ENCODE data around the gene MFSD2B. TPM values are rescaled to one million over a fixed set of nuclear protein-coding genes. Genes with fewer than 3 reads are reported as not detected.

MFSD2B gene
- 0.51 TPM in 1 of 3 replicates, not detected in the others for total RNA-seq
- long read RNA-seq, partial matches to known transcripts: 0 of 2 reads
- long read RNA-seq, other reads (novel, unspliced or antisense): 2 of 2 reads

- DNase-seq (ENCODE audit: low spot score): no peak
- peaks cover 6% of the 10 kb centered on the region for H3K27me3 Mint-ChIP-seq (ENCODE audit: low read depth)
- TF ChIP-seq CTCF (IDR thresholded peaks at IDR 0.05): no peak
- H3K27ac Mint-ChIP-seq (ENCODE audit: unreplicated experiment): no peak within 1 kb of the TSS
- H3K4me1 Mint-ChIP-seq (ENCODE audit: low read depth): peaks cover 7% of the 10 kb centered on the region
- peak within 1 kb of the TSS; percentile 44 for H3K4me3 Mint-ChIP-seq (ENCODE audit: unreplicated experiment)
- no peaks in the 10 kb centered on the region for H3K36me3 Mint-ChIP-seq (ENCODE audit: low read depth)
- no peaks in the 10 kb centered on the region for H3K9me3 Mint-ChIP-seq (ENCODE audit: low read depth)
These were observed at the start of gene MFSD2B for GRCh38 chr2:24009680-24010476. Gene MFSD2B (plus strand): TSS chr2:24010085. CDS start chr2:24010097, 12 bp downstream.

GRCh38 chr2:23967846-23968245, 42.0 kb upstream of the MFSD2B start:
- Mint-ChIP-seq H3K27ac (ENCODE audit: unreplicated experiment) (no peak overlapping the region), H3K4me3 (ENCODE audit: unreplicated experiment) (no peak overlapping the region), H3K9me3 (ENCODE audit: low read depth) (no peaks in the 10 kb centered on the region), H3K36me3 (ENCODE audit: low read depth) (peaks cover 8% of the 10 kb centered on the region), H3K4me1 (ENCODE audit: low read depth) (no peaks in the 10 kb centered on the region), H3K27me3 (ENCODE audit: low read depth) (no peaks in the 10 kb centered on the region)
- TF ChIP-seq CTCF (IDR thresholded peaks at IDR 0.05): no peak
- no peak for DNase-seq (ENCODE audit: low spot score)

GRCh38 chr2:23976883-23977282, 33.0 kb upstream of the MFSD2B start:
- Mint-ChIP-seq H3K36me3 (ENCODE audit: low read depth) (peaks cover 10% of the 10 kb centered on the region), H3K4me1 (ENCODE audit: low read depth) (no peaks in the 10 kb centered on the region), H3K27ac (ENCODE audit: unreplicated experiment) (no peak overlapping the region), H3K9me3 (ENCODE audit: low read depth) (no peaks in the 10 kb centered on the region), H3K4me3 (ENCODE audit: unreplicated experiment) (no peak overlapping the region), H3K27me3 (ENCODE audit: low read depth) (no peaks in the 10 kb centered on the region)
- TF ChIP-seq CTCF (IDR thresholded peaks at IDR 0.05): no peak
- DNase-seq (ENCODE audit: low spot score): no peak

- Mint-ChIP-seq H3K4me1 (ENCODE audit: low read depth) (no peaks in the 10 kb centered on the region), H3K9me3 (ENCODE audit: low read depth) (no peaks in the 10 kb centered on the region), H3K4me3 (ENCODE audit: unreplicated experiment) (no peak overlapping the region), H3K27me3 (ENCODE audit: low read depth) (no peaks in the 10 kb centered on the region), H3K36me3 (ENCODE audit: low read depth) (peaks cover 5% of the 10 kb centered on the region), H3K27ac (ENCODE audit: unreplicated experiment) (no peak overlapping the region)
- no peak for DNase-seq (ENCODE audit: low spot score)
- TF ChIP-seq CTCF (IDR thresholded peaks at IDR 0.05): peak; percentile 73
These were observed 21.5 kb upstream of the MFSD2B start for GRCh38 chr2:23988371-23988770.

GRCh38 chr2:23992931-23993330, 17.0 kb upstream of the MFSD2B start:
- Mint-ChIP-seq H3K36me3 (ENCODE audit: low read depth) (peaks cover 3% of the 10 kb centered on the region), H3K27ac (ENCODE audit: unreplicated experiment) (no peak overlapping the region)

More at GRCh38 chr2:23992931-23993330, 17.0 kb upstream of the MFSD2B start:
- DNase-seq (ENCODE audit: low spot score): no peak
- no peak for TF ChIP-seq CTCF (IDR thresholded peaks at IDR 0.05)
- H3K4me1 Mint-ChIP-seq (ENCODE audit: low read depth): no peaks in the 10 kb centered on the region
- H3K9me3 Mint-ChIP-seq (ENCODE audit: low read depth): no peaks in the 10 kb centered on the region
- no peak overlapping the region for H3K4me3 Mint-ChIP-seq (ENCODE audit: unreplicated experiment)
- no peaks in the 10 kb centered on the region for H3K27me3 Mint-ChIP-seq (ENCODE audit: low read depth)
